HCT116 (cell line): ENCODE results near the gene KCNH2. TPM values are rescaled to one million over a fixed set of nuclear protein-coding genes. Genes with fewer than 3 reads are reported as not detected.

Experiments
- ATAC-seq: fragments of 200-7000 bp; cut with Tn5 transposase; 2 replicates; pipeline ENCODE4 v1.9.1; 2020; ENCODE audit warnings: mild to moderate bottlenecking, moderate library complexity
- BruUV-seq: library from RNA; stranded (reverse); fragments of 400-500 nt; replicated peaks from 2 replicates; lab custom pipeline; 2021; lab: Mats Ljungman, UMichigan
- CTCF ChIA-PET: fragments of 300-600 bp; sonication (Branson Sonifier 250); formaldehyde crosslinking; loops from one replicate; lab custom pipeline; 2021; ENCODE audit warnings: antibody characterized with exemption; lab: Charles Lee
- POLR2A ChIA-PET: fragments of 300-600, 350-600 bp; sonication (Branson Sonifier 250); formaldehyde crosslinking; loops from one replicate; lab custom pipeline; 2021; ENCODE audit warnings: antibody characterized with exemption; lab: Charles Lee
- RAD21 ChIA-PET, 2 experiments: fragments of 300-600 bp; sonication (Branson Sonifier 250); formaldehyde crosslinking; loops; one replicate each; lab custom pipeline; 2023; ENCODE audit warnings: low total read pairs in 2 of 2; ENCODE audit not compliant: uncharacterized antibody in 2 of 2, unreplicated experiment in 2 of 2, low non-redundant PET in 1 of 2; lab: Charles Lee
- DNase-seq: peaks from one replicate; pipeline ENCODE4 v3.0.0-alpha.2; 2010; ENCODE audit warnings: low read depth, low spot score
- H2AFZ ChIP-seq: fragments of 200-600 bp; shearing (Covaris generic), sonication (generic); 2 replicates; pipeline ENCODE4 v1.6.1; 2017; ENCODE audit warnings: low read depth, mixed run types, mixed read lengths, antibody characterized with exemption, low read length; ENCODE audit not compliant: poor library complexity, severe bottlenecking
- H3K27ac ChIP-seq: 2 replicates; pipeline ENCODE4 v1.5.1; 2012; ENCODE audit warnings: low read depth, low read length
- H3K27me3 ChIP-seq: fragments of 200-600 bp; sonication (generic); 2 replicates; pipeline ENCODE4 v1.6.1; 2016; ENCODE audit warnings: mixed run types, low read length, mixed read lengths; ENCODE audit not compliant: insufficient read depth
- H3K36me3 ChIP-seq, 2 experiments: fragments of 200-500 bp in 1 of 2; fragments of 200-600 bp in 1 of 2; sonication (Bioruptor generic) in 1 of 2; sonication (generic) in 1 of 2; 2 replicates each; pipeline versions ENCODE4 v1.5.1 to v1.6.1; 2014 to 2016; ENCODE audit warnings: low read length in 2 of 2, inconsistent platforms in 1 of 2, mixed read lengths in 1 of 2, mixed run types in 1 of 2; ENCODE audit not compliant: insufficient read depth in 2 of 2, control insufficient read depth in 1 of 2
- H3K4me1 ChIP-seq, 2 experiments: fragments of 200-600 bp in 1 of 2; sonication (generic) in 1 of 2; 2 replicates each; pipeline versions ENCODE4 v1.5.1 to v1.6.1; 2012 to 2017; ENCODE audit warnings: low read length in 2 of 2, inconsistent platforms in 1 of 2, mild to moderate bottlenecking in 1 of 2, mixed read lengths in 1 of 2, mixed run types in 1 of 2, moderate library complexity in 1 of 2; ENCODE audit not compliant: insufficient read depth in 2 of 2, control insufficient read depth in 1 of 2
- H3K4me2 ChIP-seq: fragments of 200-600 bp; sonication (generic); 2 replicates; pipeline ENCODE4 v1.6.1; 2017; ENCODE audit warnings: mixed run types, low read length, mixed read lengths
- H3K4me3 ChIP-seq, 2 experiments: fragments of 200-600 bp in 1 of 2; sonication (generic) in 1 of 2; replicated peaks in 1 of 2; 2 replicates each; pipeline ENCODE4 v1.5.1; 2011 to 2016; ENCODE audit warnings: low read length in 2 of 2, control low read depth in 1 of 2, low read depth in 1 of 2, mild to moderate bottlenecking in 1 of 2, mixed read lengths in 1 of 2, mixed run types in 1 of 2
- H3K79me2 ChIP-seq: fragments of 200-600 bp; sonication (generic); 2 replicates; pipeline ENCODE4 v1.6.1; 2017; ENCODE audit warnings: mild to moderate bottlenecking, mixed run types, low read length, moderate library complexity, mixed read lengths; ENCODE audit not compliant: insufficient read depth
- H3K9ac ChIP-seq: fragments of 200-600 bp; sonication (generic); 2 replicates; pipeline ENCODE4 v1.6.1; 2016; ENCODE audit warnings: low read length, mixed read lengths
- H3K9me2 ChIP-seq: fragments of 200-600 bp; sonication (generic), shearing (Covaris generic); 2 replicates; pipeline ENCODE4 v1.6.1; 2017; ENCODE audit warnings: mixed run types, mild to moderate bottlenecking, moderate library complexity; ENCODE audit not compliant: insufficient read depth
- H3K9me3 ChIP-seq, 2 experiments: fragments of 200-500 bp in 1 of 2; fragments of 200-600 bp in 1 of 2; sonication (Bioruptor generic) in 1 of 2; sonication (generic) in 1 of 2; 2 replicates each; pipeline ENCODE4 v1.6.1; 2014 to 2017; ENCODE audit warnings: low read length in 2 of 2, mixed read lengths in 2 of 2, inconsistent platforms in 1 of 2, low read depth in 1 of 2, mild to moderate bottlenecking in 1 of 2, mixed run types in 1 of 2, moderate library complexity in 1 of 2; ENCODE audit not compliant: control insufficient read depth in 1 of 2, insufficient read depth in 1 of 2
- H4K20me1 ChIP-seq: fragments of 200-600 bp; sonication (generic), shearing (Covaris generic); 2 replicates; pipeline ENCODE4 v1.6.1; 2017; ENCODE audit warnings: mixed run types, mild to moderate bottlenecking, moderate library complexity; ENCODE audit not compliant: insufficient read depth
- CBX3 ChIP-seq: IDR thresholded peaks from 2 replicates; pipeline ENCODE4 v1.6.1; 2012; ENCODE audit warnings: low read depth
- CEBPB ChIP-seq: IDR thresholded peaks from 2 replicates; pipeline ENCODE4 v1.6.1; 2012; ENCODE audit warnings: low read depth
- EZH2 ChIP-seq: fragments of 200-600 bp; sonication (generic); IDR thresholded peaks from 2 replicates; pipeline ENCODE4 v1.6.1; 2017; ENCODE audit warnings: antibody characterized with exemption, mixed run types
- EZH2phosphoT487 ChIP-seq: fragments of 200-600 bp; IDR thresholded peaks from 2 replicates; pipeline ENCODE4 v1.6.1; 2018; ENCODE audit warnings: antibody characterized with exemption, borderline replicate concordance
- FOSL1 ChIP-seq: IDR thresholded peaks from 2 replicates; pipeline ENCODE4 v1.6.1; 2012; ENCODE audit warnings: low read depth
- JUND ChIP-seq: IDR thresholded peaks from 2 replicates; pipeline ENCODE4 v1.6.1; 2012
- POLR2A ChIP-seq: IDR thresholded peaks from 2 replicates; pipeline ENCODE4 v1.7.0; 2011; ENCODE audit warnings: borderline replicate concordance; ENCODE audit not compliant: insufficient read depth, insufficient read length; ENCODE audit errors: extremely low read depth
- RAD21 ChIP-seq: IDR thresholded peaks from 2 replicates; pipeline ENCODE4 v1.6.1; 2012; ENCODE audit warnings: low read depth, mild to moderate bottlenecking
- SIN3A ChIP-seq: IDR thresholded peaks from 2 replicates; pipeline ENCODE4 v1.6.1; 2012; ENCODE audit warnings: low read depth
- SP1 ChIP-seq: IDR thresholded peaks from 2 replicates; pipeline ENCODE4 v1.6.1; 2012; ENCODE audit warnings: low read depth
- TCF7L2 ChIP-seq: IDR thresholded peaks from 2 replicates; pipeline ENCODE4 v1.7.0; 2011; ENCODE audit warnings: borderline replicate concordance, inconsistent platforms; ENCODE audit not compliant: insufficient read depth, insufficient read length; ENCODE audit errors: extremely low read depth
- ZFX ChIP-seq: fragments of 450-650 bp; IDR thresholded peaks from 2 replicates; pipeline ENCODE4 v1.6.1; 2017
- ZNF274 ChIP-seq: fragments of 200-500 bp; sonication (Bioruptor generic); IDR thresholded peaks from 2 replicates; pipeline ENCODE4 v1.6.1; 2014; ENCODE audit warnings: mild to moderate bottlenecking, low read depth, low read length, inconsistent platforms
- intact Hi-C: fragments of 100-400 bp; cut with micrococcal nuclease; formaldehyde crosslinking; loops from 2 replicates; pipeline ENCODE4 v1.10.0; 2022
- total RNA-seq: library from RNA; stranded (reverse); gene quantifications from one replicate; pipeline ENCODE4 v1.2.1, GENCODE V29; 2021; ENCODE audit not compliant: unreplicated experiment
- TF ChIP-seq, protein P1 (sequence below): IDR thresholded peaks from 2 replicates; pipeline ENCODE4 v1.6.1; 2012
- TF ChIP-seq, protein P2 (sequence below): IDR thresholded peaks from 2 replicates; pipeline ENCODE4 v1.6.1; 2012
- TF ChIP-seq, protein P3 (sequence below), 3 experiments: fragments of 200-600 bp in 1 of 3; sonication (generic) in 1 of 3; IDR thresholded peaks in 2 of 3; conservative IDR thresholded peaks in 1 of 3; 2 replicates each; pipeline ENCODE4 v1.5.1; 2012 to 2017; ENCODE audit warnings: low read depth in 2 of 3, low read length in 2 of 3, antibody characterized with exemption in 1 of 3, borderline replicate concordance in 1 of 3, control low read depth in 1 of 3, mild to moderate bottlenecking in 1 of 3, mixed read lengths in 1 of 3, mixed run types in 1 of 3, moderate library complexity in 1 of 3; ENCODE audit not compliant: insufficient read depth in 1 of 3
- TF ChIP-seq, protein P4 (sequence below): IDR thresholded peaks from 2 replicates; pipeline ENCODE4 v1.6.1; 2012; ENCODE audit warnings: low read depth

The KCNH2 gene
- total RNA-seq, 1 experiment from 2014 or later = 9.7 TPM

DNA sequence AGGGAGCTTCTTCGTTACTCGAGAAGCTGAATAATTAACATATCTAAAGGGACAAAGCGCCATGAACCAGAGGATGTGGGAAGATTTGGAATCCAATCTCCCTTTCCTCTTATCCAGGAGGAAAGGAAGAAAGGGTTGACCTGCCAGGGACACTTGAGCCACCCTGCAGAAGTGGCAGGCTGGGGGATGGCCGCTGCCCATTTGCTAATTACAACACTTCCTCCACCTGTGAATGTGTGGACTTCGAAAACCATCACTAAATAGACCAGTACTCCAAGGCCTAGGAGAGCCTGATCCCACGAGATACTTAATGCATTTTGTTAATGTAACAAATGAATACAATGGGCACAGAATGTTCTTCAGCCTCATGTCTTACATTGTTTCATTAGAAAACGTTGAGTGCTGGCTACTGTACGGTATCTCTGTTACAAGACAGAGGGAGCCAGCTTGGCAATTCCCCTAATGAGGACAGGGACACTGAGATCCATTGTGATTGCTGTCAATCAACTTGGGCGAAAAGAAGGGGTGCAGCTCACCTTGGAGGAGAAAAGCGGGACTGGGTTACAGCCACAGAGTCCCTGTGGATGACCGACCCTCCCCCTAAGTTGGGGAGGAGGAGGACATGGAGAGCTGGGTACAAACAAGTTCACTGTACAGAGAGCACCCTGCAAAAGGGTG lies 66.4 kb downstream of the KCNH2 start:
- POLR2A ChIA-PET = no interaction called here
- ATAC-seq = no peak

More for the DNA sequence above, 66.4 kb downstream of the KCNH2 start:
- H3K4me1 ChIP-seq = no peaks in the 10 kb centered on the region
- no peak for TF ChIP-seq JUND
- TF ChIP-seq SP1 = no peak
- TF ChIP-seq CBX3 = no peak
- TF ChIP-seq ZNF274 = no peak
- TF ChIP-seq, protein P1, sequence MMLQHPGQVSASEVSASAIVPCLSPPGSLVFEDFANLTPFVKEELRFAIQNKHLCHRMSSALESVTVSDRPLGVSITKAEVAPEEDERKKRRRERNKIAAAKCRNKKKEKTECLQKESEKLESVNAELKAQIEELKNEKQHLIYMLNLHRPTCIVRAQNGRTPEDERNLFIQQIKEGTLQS = no peak
- no peak for TF ChIP-seq FOSL1
- TF ChIP-seq EZH2 = no peak
- TF ChIP-seq, protein P2, sequence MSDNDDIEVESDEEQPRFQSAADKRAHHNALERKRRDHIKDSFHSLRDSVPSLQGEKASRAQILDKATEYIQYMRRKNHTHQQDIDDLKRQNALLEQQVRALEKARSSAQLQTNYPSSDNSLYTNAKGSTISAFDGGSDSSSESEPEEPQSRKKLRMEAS = no peak
- no peak for TF ChIP-seq CEBPB
- no peak for TF ChIP-seq RAD21
- TF ChIP-seq, protein P3, sequence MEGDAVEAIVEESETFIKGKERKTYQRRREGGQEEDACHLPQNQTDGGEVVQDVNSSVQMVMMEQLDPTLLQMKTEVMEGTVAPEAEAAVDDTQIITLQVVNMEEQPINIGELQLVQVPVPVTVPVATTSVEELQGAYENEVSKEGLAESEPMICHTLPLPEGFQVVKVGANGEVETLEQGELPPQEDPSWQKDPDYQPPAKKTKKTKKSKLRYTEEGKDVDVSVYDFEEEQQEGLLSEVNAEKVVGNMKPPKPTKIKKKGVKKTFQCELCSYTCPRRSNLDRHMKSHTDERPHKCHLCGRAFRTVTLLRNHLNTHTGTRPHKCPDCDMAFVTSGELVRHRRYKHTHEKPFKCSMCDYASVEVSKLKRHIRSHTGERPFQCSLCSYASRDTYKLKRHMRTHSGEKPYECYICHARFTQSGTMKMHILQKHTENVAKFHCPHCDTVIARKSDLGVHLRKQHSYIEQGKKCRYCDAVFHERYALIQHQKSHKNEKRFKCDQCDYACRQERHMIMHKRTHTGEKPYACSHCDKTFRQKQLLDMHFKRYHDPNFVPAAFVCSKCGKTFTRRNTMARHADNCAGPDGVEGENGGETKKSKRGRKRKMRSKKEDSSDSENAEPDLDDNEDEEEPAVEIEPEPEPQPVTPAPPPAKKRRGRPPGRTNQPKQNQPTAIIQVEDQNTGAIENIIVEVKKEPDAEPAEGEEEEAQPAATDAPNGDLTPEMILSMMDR (IDR thresholded peaks at IDR 0.05 in 2 of 3, conservative IDR thresholded peaks at IDR 0.05 in 1 of 3; ENCODE audit: borderline replicate concordance in 1 of 3, insufficient read depth in 1 of 3, low read depth in 2 of 3, low read length in 2 of 3) = no peak
- TF ChIP-seq ZFX = no peak
- no peak for TF ChIP-seq POLR2A
- no peak for TF ChIP-seq EZH2phosphoT487
- TF ChIP-seq TCF7L2 = no peak
- TF ChIP-seq, protein P4, sequence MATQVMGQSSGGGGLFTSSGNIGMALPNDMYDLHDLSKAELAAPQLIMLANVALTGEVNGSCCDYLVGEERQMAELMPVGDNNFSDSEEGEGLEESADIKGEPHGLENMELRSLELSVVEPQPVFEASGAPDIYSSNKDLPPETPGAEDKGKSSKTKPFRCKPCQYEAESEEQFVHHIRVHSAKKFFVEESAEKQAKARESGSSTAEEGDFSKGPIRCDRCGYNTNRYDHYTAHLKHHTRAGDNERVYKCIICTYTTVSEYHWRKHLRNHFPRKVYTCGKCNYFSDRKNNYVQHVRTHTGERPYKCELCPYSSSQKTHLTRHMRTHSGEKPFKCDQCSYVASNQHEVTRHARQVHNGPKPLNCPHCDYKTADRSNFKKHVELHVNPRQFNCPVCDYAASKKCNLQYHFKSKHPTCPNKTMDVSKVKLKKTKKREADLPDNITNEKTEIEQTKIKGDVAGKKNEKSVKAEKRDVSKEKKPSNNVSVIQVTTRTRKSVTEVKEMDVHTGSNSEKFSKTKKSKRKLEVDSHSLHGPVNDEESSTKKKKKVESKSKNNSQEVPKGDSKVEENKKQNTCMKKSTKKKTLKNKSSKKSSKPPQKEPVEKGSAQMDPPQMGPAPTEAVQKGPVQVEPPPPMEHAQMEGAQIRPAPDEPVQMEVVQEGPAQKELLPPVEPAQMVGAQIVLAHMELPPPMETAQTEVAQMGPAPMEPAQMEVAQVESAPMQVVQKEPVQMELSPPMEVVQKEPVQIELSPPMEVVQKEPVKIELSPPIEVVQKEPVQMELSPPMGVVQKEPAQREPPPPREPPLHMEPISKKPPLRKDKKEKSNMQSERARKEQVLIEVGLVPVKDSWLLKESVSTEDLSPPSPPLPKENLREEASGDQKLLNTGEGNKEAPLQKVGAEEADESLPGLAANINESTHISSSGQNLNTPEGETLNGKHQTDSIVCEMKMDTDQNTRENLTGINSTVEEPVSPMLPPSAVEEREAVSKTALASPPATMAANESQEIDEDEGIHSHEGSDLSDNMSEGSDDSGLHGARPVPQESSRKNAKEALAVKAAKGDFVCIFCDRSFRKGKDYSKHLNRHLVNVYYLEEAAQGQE = no peak
- TF ChIP-seq SIN3A = no peak
- H2AFZ ChIP-seq = no peak overlapping the region
- H3K4me3 ChIP-seq = no peak overlapping the region
- no peak for DNase-seq
- ChIA-PET RAD21 (no interaction called here), CTCF (interaction anchor here (2.4 kb wide), 1 partner anchor 13 kb away, joined by 9 read pairs; no protein-coding TSS in a partner anchor)
- no peaks in the 10 kb centered on the region for H3K79me2 ChIP-seq
- no peak overlapping the region for H3K27ac ChIP-seq
- H3K9me3 ChIP-seq = no peaks in the 10 kb centered on the region
- BruUV-seq = no TSS peak
- H3K9ac ChIP-seq = no peak overlapping the region
- no peak overlapping the region for H3K4me2 ChIP-seq
- H3K9me2 ChIP-seq = no peaks in the 10 kb centered on the region
- H4K20me1 ChIP-seq = no peaks in the 10 kb centered on the region
- no peaks in the 10 kb centered on the region for H3K36me3 ChIP-seq
- intact Hi-C loops = no loop called here
- H3K27me3 ChIP-seq = peaks cover 39% of the 10 kb centered on the region
